Measurements from ENCODE around the gene ADGRG3. TPM values are rescaled to one million over a fixed set of nuclear protein-coding genes. Genes with fewer than 3 reads are reported as not detected.

The ADGRG3 gene
- total and polyA plus RNA-seq, 2 of the 8 experiments (the other 6 are each of a cell fraction or from before 2014, with no cell fraction given): 0.28 to 0.98 TPM

DNA sequence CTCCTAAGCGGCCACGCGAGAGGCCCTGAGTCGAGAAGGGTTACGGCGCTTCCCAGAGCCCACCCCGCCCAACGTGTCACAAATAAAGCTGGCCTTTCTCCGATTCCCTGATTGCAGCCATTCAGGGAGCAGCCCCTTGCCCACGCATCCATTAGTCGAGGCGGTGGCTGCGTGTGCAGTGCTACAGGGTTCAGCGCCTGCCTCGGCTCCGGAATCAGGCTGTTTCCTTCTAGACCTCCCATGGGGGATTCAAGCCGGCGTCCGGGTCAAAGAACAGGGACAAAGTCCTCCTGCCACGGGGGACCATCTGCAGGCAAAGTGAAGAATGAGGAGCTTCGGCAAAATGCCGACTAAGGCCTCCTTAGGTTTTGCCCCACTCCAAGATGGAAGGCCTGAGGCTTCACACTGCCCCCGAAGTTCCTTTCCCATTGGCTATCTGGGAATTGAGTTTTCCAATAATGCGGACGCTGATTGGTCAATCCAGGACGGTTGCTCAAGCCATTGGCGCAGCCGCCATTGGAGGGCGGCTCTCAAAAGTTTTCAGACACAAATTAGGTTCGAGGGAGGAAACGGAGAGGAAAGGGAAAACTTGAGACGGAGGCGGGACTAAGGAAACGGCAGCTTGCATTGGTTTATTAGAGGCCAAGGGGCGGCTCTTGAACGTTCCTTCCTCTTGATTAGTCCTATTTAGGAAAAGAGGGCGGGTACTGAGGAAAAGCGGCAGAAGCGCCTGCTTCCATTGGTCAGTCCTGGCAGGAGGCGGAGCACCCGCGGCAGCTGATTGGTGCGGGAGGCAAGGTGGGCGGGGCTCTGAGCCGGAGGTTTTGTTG lies 67.0 kb downstream of the ADGRG3 start (continued):
- TF ChIP-seq PHF8 (conservative IDR thresholded peaks at IDR 0.05; ENCODE audit: low read depth, low read length) (peak; percentile 94), RNF2 (IDR thresholded peaks at IDR 0.05; ENCODE audit: borderline replicate concordance, low read depth, low read length, missing control alignments, poor library complexity, severe bottlenecking) (no peak), TBP (IDR thresholded peaks at IDR 0.05; ENCODE audit: low read depth, low read length) (peak; percentile 89), HDAC6 (IDR thresholded peaks at IDR 0.05; ENCODE audit: low read depth, low read length) (no peak), BRCA1 (IDR thresholded peaks at IDR 0.05; ENCODE audit: low read depth, low read length) (no peak), SIN3A (conservative IDR thresholded peaks at IDR 0.05 in 1 of 2, IDR thresholded peaks at IDR 0.05 in 1 of 2; ENCODE audit: low read depth in 1 of 2, low read length in 2 of 2) (peak in 1 of 2 experiments; percentile 55; a peak in 2 of 4 replicates), SUZ12 (IDR thresholded peaks at IDR 0.05; ENCODE audit: low read length) (no peak), EP300 (IDR thresholded peaks at IDR 0.05; ENCODE audit: borderline replicate concordance in 1 of 2, low read depth in 2 of 2, low read length in 2 of 2) (no peak), RAD21 (IDR thresholded peaks at IDR 0.05 in 1 of 2, conservative IDR thresholded peaks at IDR 0.05 in 1 of 2; ENCODE audit: low read depth in 2 of 2, low read length in 2 of 2) (no peak), NRF1 (IDR thresholded peaks at IDR 0.05; ENCODE audit: low read depth, low read length) (0 out of 2 replicates have a peak, but pooled peaks have one; percentile 5), BACH1 (IDR thresholded peaks at IDR 0.05; ENCODE audit: low read length) (peak; percentile 63), HDAC2 (IDR thresholded peaks at IDR 0.05; ENCODE audit: borderline replicate concordance in 1 of 2, low read depth in 2 of 2, low read length in 2 of 2) (no peak; a peak in 1 of 4 replicates), CHD2 (IDR thresholded peaks at IDR 0.05; ENCODE audit: low read length) (peak; percentile 95), POU5F1 (IDR thresholded peaks at IDR 0.05; ENCODE audit: low read depth, low read length) (no peak), RXRA (IDR thresholded peaks at IDR 0.05; ENCODE audit: insufficient read depth, low read depth, low read length) (no peak), ASH2L (IDR thresholded peaks at IDR 0.05; ENCODE audit: low read length) (peak; percentile 23), SIX5 (IDR thresholded peaks at IDR 0.05; ENCODE audit: low read depth, low read length) (peak; percentile 82), CHD1 (IDR thresholded peaks at IDR 0.05; ENCODE audit: low read depth, low read length) (no peak)
- TF ChIP-seq, protein P1, sequence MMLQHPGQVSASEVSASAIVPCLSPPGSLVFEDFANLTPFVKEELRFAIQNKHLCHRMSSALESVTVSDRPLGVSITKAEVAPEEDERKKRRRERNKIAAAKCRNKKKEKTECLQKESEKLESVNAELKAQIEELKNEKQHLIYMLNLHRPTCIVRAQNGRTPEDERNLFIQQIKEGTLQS (IDR thresholded peaks at IDR 0.05; ENCODE audit: insufficient read depth, low read depth, low read length): no peak
- TF ChIP-seq, protein P2, sequence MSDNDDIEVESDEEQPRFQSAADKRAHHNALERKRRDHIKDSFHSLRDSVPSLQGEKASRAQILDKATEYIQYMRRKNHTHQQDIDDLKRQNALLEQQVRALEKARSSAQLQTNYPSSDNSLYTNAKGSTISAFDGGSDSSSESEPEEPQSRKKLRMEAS (IDR thresholded peaks at IDR 0.05): no peak; the same call in 1 of the 2 replicates
